IMR-90 (cell line): Measurements from ENCODE around the gene PRODH. TPM values are rescaled to one million over a fixed set of nuclear protein-coding genes. Genes with fewer than 3 reads are reported as not detected.

Source experiments
- ATAC-seq: fragments of 200-7000 bp; cut with Tn5 transposase; 2 replicates; pipeline ENCODE4 v1.9.1; 2020; ENCODE audit warnings: low read depth, mild to moderate bottlenecking, moderate library complexity
- BruUV-seq: library from RNA; stranded (reverse); fragments of 400-500 nt; replicated peaks from 2 replicates; lab custom pipeline; 2021; lab: Mats Ljungman, UMichigan
- CTCF ChIA-PET: fragments of 300-600 bp; formaldehyde crosslinking; extraction: SDS; loops from one replicate; lab custom pipeline; 2021; ENCODE audit warnings: antibody characterized with exemption; lab: Yijun Ruan, JAX
- POLR2A ChIA-PET: fragments of 300-600 bp; sonication (Branson Sonifier 250); formaldehyde crosslinking; loops from one replicate; lab custom pipeline; 2022; ENCODE audit warnings: antibody characterized with exemption; ENCODE audit not compliant: unreplicated experiment; lab: Charles Lee
- DNase-seq: peaks from one replicate; pipeline ENCODE4 v3.0.0; 2013
- H2AFZ ChIP-seq: replicated peaks from 2 replicates; pipeline ENCODE3; 2013; ENCODE audit warnings: low read length, mild to moderate bottlenecking; ENCODE audit not compliant: poor library complexity
- H2AK5ac ChIP-seq: 2 replicates; pipeline ENCODE4 v1.6.1; 2013; ENCODE audit warnings: low read depth, low read length, inconsistent platforms
- H2AK9ac ChIP-seq: replicated peaks from 2 replicates; pipeline ENCODE3; 2013; ENCODE audit warnings: mild to moderate bottlenecking, low read depth, low read length, moderate library complexity; ENCODE audit not compliant: poor library complexity
- H2BK120ac ChIP-seq: 2 replicates; pipeline ENCODE4 v1.6.1; 2013; ENCODE audit warnings: low read depth, low read length, inconsistent platforms
- H2BK15ac ChIP-seq: 3 replicates; pipeline ENCODE4 v1.6.1; 2013; ENCODE audit warnings: low read depth, low read length, inconsistent platforms
- H2BK20ac ChIP-seq: 2 replicates; pipeline ENCODE4 v1.6.1; 2013; ENCODE audit warnings: low read depth, mild to moderate bottlenecking, inconsistent platforms, low read length, moderate library complexity
- H2BK5ac ChIP-seq: 2 replicates; pipeline ENCODE4 v1.6.1; 2013; ENCODE audit warnings: mild to moderate bottlenecking, low read depth, low read length, inconsistent platforms; ENCODE audit not compliant: poor library complexity, severe bottlenecking
- H3K14ac ChIP-seq: replicated peaks from 2 replicates; pipeline ENCODE4 v1.6.1; 2013; ENCODE audit warnings: low read depth, low read length, inconsistent platforms
- H3K18ac ChIP-seq: 2 replicates; pipeline ENCODE4 v1.6.1; 2013; ENCODE audit warnings: low read depth, low read length, control low read depth
- H3K23ac ChIP-seq: 2 replicates; pipeline ENCODE4 v1.6.1; 2013; ENCODE audit warnings: low read depth, low read length, inconsistent platforms
- H3K27ac ChIP-seq: 2 replicates; pipeline ENCODE4 v1.5.1; 2013; ENCODE audit warnings: mild to moderate bottlenecking, control low read depth, low read length; ENCODE audit not compliant: insufficient read depth
- H3K27me3 ChIP-seq: 2 replicates; pipeline ENCODE4 v1.6.1; 2013; ENCODE audit warnings: low read length; ENCODE audit not compliant: control insufficient read depth, insufficient read depth
- H3K36me3 ChIP-seq: 2 replicates; pipeline ENCODE4 v1.6.1; 2013; ENCODE audit warnings: low read length, mixed read lengths; ENCODE audit not compliant: control insufficient read depth, insufficient read depth
- H3K4ac ChIP-seq: 2 replicates; pipeline ENCODE4 v1.6.1; 2013; ENCODE audit warnings: low read depth, low read length, inconsistent platforms
- H3K4me1 ChIP-seq: 2 replicates; pipeline ENCODE4 v1.6.1; 2013; ENCODE audit warnings: low read length, mixed read lengths; ENCODE audit not compliant: control insufficient read depth, insufficient read depth
- H3K4me2 ChIP-seq: 2 replicates; pipeline ENCODE4 v1.6.1; 2013; ENCODE audit warnings: low read depth, mild to moderate bottlenecking, control low read depth, low read length, moderate library complexity
- H3K4me3 ChIP-seq: 2 replicates; pipeline ENCODE4 v1.5.1; 2013; ENCODE audit warnings: low read depth, mild to moderate bottlenecking, control low read depth, low read length, moderate library complexity; ENCODE audit not compliant: insufficient read depth
- H3K56ac ChIP-seq: 2 replicates; pipeline ENCODE4 v1.6.1; 2013; ENCODE audit warnings: low read length, inconsistent platforms; ENCODE audit not compliant: insufficient read depth; ENCODE audit errors: extremely low read depth
- H3K79me1 ChIP-seq, 2 experiments: 2 replicates each; pipeline ENCODE4 v1.6.1; 2013; ENCODE audit warnings: low read length in 2 of 2, inconsistent platforms in 1 of 2, low read depth in 1 of 2
- H3K9ac ChIP-seq: 2 replicates; pipeline ENCODE4 v1.6.1; 2013; ENCODE audit warnings: low read depth, low read length, control low read depth
- H3K9me1 ChIP-seq: 2 replicates; pipeline ENCODE4 v1.6.1; 2013; ENCODE audit warnings: low read length, inconsistent platforms; ENCODE audit not compliant: insufficient read depth
- H3K9me3 ChIP-seq: 2 replicates; pipeline ENCODE4 v1.6.1; 2013; ENCODE audit warnings: low read length; ENCODE audit not compliant: control insufficient read depth, insufficient read depth
- H4K20me1 ChIP-seq: 2 replicates; pipeline ENCODE4 v1.6.1; 2013; ENCODE audit warnings: low read length, inconsistent platforms; ENCODE audit not compliant: insufficient read depth
- H4K5ac ChIP-seq: 2 replicates; pipeline ENCODE4 v1.6.1; 2013; ENCODE audit warnings: mild to moderate bottlenecking, low read depth, low read length, control low read depth
- H4K8ac ChIP-seq, 2 experiments: 2 replicates each; pipeline ENCODE4 v1.6.1; 2013; ENCODE audit warnings: low read depth in 2 of 2, low read length in 2 of 2, control low read depth in 1 of 2, inconsistent platforms in 1 of 2
- H4K91ac ChIP-seq: 2 replicates; pipeline ENCODE4 v1.6.1; 2013; ENCODE audit warnings: low read depth, low read length, inconsistent platforms; ENCODE audit not compliant: insufficient read depth
- ELK1 ChIP-seq: fragments of 150-350 bp; IDR thresholded peaks from 2 replicates; pipeline ENCODE4 v1.6.1; 2016; ENCODE audit warnings: low read depth, mild to moderate bottlenecking, low read length, moderate library complexity, borderline replicate concordance
- FOS ChIP-seq: fragments of 150-350 bp; IDR thresholded peaks from 2 replicates; pipeline ENCODE4 v1.6.1; 2016; ENCODE audit warnings: low read depth, low read length
- MXI1 ChIP-seq: IDR thresholded peaks from 2 replicates; pipeline ENCODE4 v1.6.1; 2012; ENCODE audit warnings: low read depth, mild to moderate bottlenecking, low read length, moderate library complexity, borderline replicate concordance
- WGBS, 2 experiments: methylation state at CpG; one replicate each; pipeline versions ENCODE4 v1.1.5 to v1.1.7; 2013; ENCODE audit warnings: missing lambda C conversion rate in 2 of 2; ENCODE audit not compliant: insufficient read length in 1 of 2; ENCODE audit errors: extremely low coverage in 2 of 2; 5-methylcytosine and 5-hydroxymethylcytosine counted together
- dilution Hi-C: fragments of 300-500 bp; cut with HindIII; formaldehyde crosslinking; loops from one replicate; pipeline ENCODE4 v1.14.3; 2018; ENCODE audit warnings: low sequenced_read_pairs; ENCODE audit not compliant: unreplicated experiment
- in situ Hi-C: fragments of 300-500 bp; cut with MboI; formaldehyde crosslinking; loops from 3 replicates; pipeline ENCODE4 v1.14.3; 2019; ENCODE audit warnings: low sequenced_read_pairs, inconsistent platforms, mixed read lengths
- intact Hi-C: fragments of 100-400 bp; cut with micrococcal nuclease; formaldehyde crosslinking; loops from 2 replicates; pipeline ENCODE4 v1.10.0; 2022
- polyA plus RNA-seq, 3 experiments: library from polyadenylated mRNA; depleted of rRNA; stranded (reverse); fragments of >200 nt; gene quantifications; 2 replicates each; pipeline ENCODE4 v1.2.3, GENCODE V29; 2012; ENCODE audit warnings: low replicate concordance in 1 of 3
- total RNA-seq: library from RNA; depleted of rRNA; stranded (reverse); fragments of >200 nt; gene quantifications from 2 replicates; pipeline ENCODE4 v1.2.3, GENCODE V29; 2012

PRODH gene
- total and polyA plus RNA-seq, 2 of the 4 experiments (the other 2 are of a cell fraction): 0.02 TPM; not detected in 1

GRCh38 chr22:18966748-18967147 lies 30.7 kb upstream of the PRODH start:
- dilution Hi-C loops: no loop called here
- Histone ChIP-seq H3K23ac (no peak overlapping the region), H3K18ac (no peak overlapping the region), H3K79me1 (no peaks in the 10 kb centered on the region), H2BK120ac (no peak overlapping the region), H3K27me3 (peaks cover 16% of the 10 kb centered on the region; the same call in 1 of the 2 replicates), H3K4me2 (no peak overlapping the region), H3K4me3 (no peak overlapping the region), H2AFZ (no peak overlapping the region), H3K36me3 (no peaks in the 10 kb centered on the region), H4K91ac (no peak overlapping the region), H3K14ac (no peak overlapping the region), H2BK15ac (no peak overlapping the region), H2AK5ac (no peak overlapping the region), H3K56ac (no peak overlapping the region), H2BK5ac (no peak overlapping the region), H2AK9ac (no peak overlapping the region), H3K9ac (no peak overlapping the region), H3K4ac (no peak overlapping the region), H3K9me1 (no peaks in the 10 kb centered on the region), H2BK20ac (no peak overlapping the region), H3K27ac (no peak overlapping the region), H3K4me1 (no peaks in the 10 kb centered on the region), H4K20me1 (no peaks in the 10 kb centered on the region; the same call in 1 of the 2 replicates), H4K5ac (no peak overlapping the region), H3K9me3 (no peaks in the 10 kb centered on the region), H4K8ac (no peak overlapping the region)
- ATAC-seq (no peak), DNase-seq (no peak)
- in situ Hi-C loops: loop anchor here (25.0 kb wide), 1 partner anchor 396 kb away; no protein-coding TSS in a partner anchor
- intact Hi-C loops: no loop called here
- BruUV-seq: no TSS peak
- TF ChIP-seq FOS (no peak), MXI1 (no peak), ELK1 (no peak)
- WGBS, 2 experiments: 18% methylated on average over 3 of the region's 7 CpGs; no CpG with 5 or more reads in 1 of the 2 experiments
- ChIA-PET POLR2A (no interaction called here), CTCF (no interaction called here)
